ENCODE data around the gene DR1.
"Not testable (repeated sequence)": the region's sequence is repeated elsewhere in the genome, so short reads cannot be mapped to it uniquely, and the experiment has no call there.

GRCh38 chr1:93351346-93351745, 5.6 kb downstream of the DR1 start:
- not testable (repeated sequence) for TF ChIP-seq CTCF, EZH2phosphoT487 (IDR thresholded peaks at IDR 0.05)
